ENCODE data around the gene SLC41A3.
"Not testable (repeated sequence)": the region's sequence is repeated elsewhere in the genome, so short reads cannot be mapped to it uniquely, and the experiment has no call there.

Gene SLC41A3

GRCh38 chr3:125957674-125958510 is 126.0 kb downstream of the SLC41A3 start:
- H3K27ac Mint-ChIP-seq, result no peak overlapping the region
- H3K9me3 Mint-ChIP-seq, result peaks cover 4% of the 10 kb centered on the region
- H3K4me3 Mint-ChIP-seq, result no peak overlapping the region
- DNase-seq, result no peak
- no peak for ATAC-seq
- peaks cover 15% of the 10 kb centered on the region for H3K27me3 Mint-ChIP-seq
- no peaks in the 10 kb centered on the region for H3K36me3 Mint-ChIP-seq (ENCODE audit: low read depth)
- H3K4me1 Mint-ChIP-seq, result no peaks in the 10 kb centered on the region

GRCh38 chr3:125957020-125957419 is 126.9 kb downstream of the SLC41A3 start:
- not testable (repeated sequence) for H3K4me1 Mint-ChIP-seq; H3K36me3 Mint-ChIP-seq (ENCODE audit: low read depth)

More at GRCh38 chr3:125957020-125957419, 126.9 kb downstream of the SLC41A3 start:
- ATAC-seq, DNase-seq, H3K4me3 Mint-ChIP-seq, H3K9me3 Mint-ChIP-seq, H3K27ac Mint-ChIP-seq: not testable (repeated sequence)
- H3K27me3 Mint-ChIP-seq, result peaks cover 15% of the 10 kb centered on the region
